ENCODE results near the gene CNIH4.
"Not testable (repeated sequence)": the region's sequence is repeated elsewhere in the genome, so short reads cannot be mapped to it uniquely, and the experiment has no call there.

GRCh38 chr1:224311503-224311902 is 45.2 kb upstream of the CNIH4 start:
- TF ChIP-seq CTCF (IDR thresholded peaks at IDR 0.05; ENCODE audit: insufficient read depth, low read depth, low read length); EZH2 (IDR thresholded peaks at IDR 0.05; ENCODE audit: insufficient read depth, low read length): not testable (repeated sequence)

Data from astrocyte (in vitro differentiated cells and primary cell).